Measurements from ENCODE around the gene TOMM40L.

The TOMM40L gene

DNA sequence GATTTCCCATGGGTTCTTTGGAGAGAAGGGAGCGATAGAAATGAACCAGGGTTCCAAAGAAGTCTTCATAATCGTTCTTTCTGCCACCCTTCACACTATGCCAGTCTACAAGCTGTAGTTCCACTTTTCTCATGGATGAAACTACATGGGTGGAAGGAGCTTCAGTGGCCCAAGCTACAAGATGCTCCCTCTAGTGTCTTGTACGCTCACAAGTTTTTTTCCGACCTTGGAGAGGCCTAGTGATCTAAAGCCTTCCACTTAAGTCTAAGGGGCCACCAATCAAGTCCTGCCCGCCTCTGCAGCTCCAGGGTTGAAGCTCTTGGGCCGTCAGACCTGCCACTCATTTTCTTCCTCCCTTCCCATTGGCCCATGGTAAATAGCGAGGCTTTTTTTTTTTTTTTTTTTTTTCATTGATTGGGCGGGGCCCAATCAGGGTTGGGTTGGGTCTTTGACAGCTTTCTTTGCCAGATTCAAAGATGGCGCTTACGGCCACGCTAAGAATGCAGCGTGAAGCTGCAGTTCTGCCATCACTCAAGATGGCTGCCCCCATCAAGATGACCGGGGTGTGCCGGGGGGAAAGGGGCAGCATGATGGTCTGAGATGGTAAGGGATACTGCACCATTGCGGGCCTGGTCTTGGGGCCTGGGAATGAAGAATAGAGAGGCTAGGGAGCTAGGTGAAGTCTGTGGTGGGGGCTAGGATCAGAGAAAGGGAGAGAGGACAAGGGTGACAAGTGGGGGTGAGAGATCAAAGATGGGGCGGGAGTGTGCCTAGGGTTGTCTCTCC is at the start of gene TOMM40L:
TOMM40L (plus strand) TSS at position 527 of the 786 bp plus-strand sequence. CDS start 430 bp downstream, outside the sequence.
- DNase-seq: peak; percentile 31 to 96 (median 87)

DNA sequence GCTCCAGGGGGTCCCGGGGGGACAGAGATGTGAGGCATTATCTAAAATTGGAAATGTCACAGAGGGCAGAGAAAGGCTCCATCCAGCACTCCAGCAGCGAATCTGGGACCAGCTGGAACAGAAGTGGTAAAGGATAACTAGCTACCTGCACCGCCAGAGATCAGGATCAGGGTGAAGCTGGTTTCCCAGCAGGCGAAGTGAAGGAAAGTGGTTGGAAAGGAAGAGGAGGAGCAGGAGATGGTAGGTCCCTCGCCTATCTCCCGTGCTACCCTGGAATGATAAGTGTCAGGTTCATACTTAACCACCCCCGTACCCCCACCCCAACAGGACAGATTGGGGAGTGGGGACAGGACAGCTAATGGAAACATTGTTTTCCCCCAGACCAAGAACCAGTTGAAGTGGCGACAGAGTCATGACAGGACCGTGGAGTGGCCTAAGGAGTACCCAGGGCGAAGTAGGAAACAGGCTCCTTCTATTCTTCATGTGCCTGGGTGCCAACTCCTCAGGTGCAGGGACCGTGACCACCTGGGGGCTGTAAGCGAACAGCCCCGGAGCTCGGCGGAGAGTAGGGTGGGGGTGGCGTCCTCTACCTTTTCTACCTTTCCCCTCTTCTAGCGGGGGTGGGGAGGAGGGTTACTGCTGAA is 49.3 kb upstream of the TOMM40L start:
- peak in 1 of 58 donors; percentile 44 for DNase-seq

DNA sequence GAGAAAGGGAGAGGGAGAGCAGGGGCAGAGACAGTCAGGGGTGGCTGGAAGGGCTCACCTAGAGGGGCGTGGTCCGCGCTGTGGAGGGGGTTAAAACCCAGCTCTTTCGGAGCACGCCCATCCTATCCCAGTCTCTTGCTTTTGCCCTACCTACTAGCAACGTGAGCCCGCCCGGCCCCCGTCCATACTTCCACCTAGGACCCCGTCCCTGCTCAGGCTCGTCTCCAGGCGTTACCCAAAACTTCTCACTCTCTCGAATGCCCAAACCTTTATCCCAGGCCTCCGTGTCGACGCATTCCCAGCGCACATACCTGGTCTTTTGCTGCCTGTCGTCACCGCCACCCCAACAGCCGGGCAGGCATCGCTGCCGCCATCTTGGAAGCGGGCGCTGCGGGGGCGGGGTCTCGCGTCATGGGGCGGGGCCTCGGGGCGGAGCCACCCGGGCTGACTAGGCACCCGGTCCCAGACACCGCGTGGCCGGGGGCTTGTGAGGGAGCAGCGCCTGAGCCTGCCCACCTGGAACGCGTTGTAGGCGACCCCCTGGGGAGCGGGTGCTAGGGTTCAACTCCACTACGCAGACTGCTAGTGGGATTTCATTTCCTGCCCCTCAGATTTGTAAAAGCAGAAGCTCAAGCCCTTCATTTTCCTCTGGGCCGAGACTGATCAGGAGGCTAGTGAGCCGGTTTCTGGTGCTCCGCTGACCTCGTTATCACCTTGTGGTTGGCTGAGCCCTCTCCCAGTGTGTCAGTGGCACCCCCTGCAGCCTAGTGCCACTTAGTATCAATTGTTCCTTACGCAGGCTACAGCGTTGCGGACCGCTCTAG is 48.5 kb upstream of the TOMM40L start, which contains the start of gene B4GALT3:
B4GALT3 (minus strand) TSS at position 396 of the 824 bp plus-strand sequence. CDS start 1,447 bp downstream, outside the sequence.
- DNase-seq: peak in 57 of 58 donors; percentile 65 to 93 (median 84)

DNA sequence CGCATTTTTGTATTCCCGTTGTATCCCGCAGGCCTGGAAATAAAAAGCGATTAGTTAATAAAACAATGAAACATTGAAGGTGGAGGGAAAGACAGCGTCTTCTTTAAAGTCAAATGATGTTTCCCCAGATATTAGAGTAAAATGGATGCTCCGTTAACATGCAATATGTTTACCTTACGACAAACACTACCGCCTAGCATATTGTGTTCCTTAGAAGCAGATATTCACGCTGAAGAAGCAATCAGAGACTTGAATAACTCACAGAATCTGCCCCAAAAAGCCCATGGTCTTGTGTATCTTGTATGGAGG is 48.0 kb upstream of the TOMM40L start:
- DNase-seq: no peak

DNA sequence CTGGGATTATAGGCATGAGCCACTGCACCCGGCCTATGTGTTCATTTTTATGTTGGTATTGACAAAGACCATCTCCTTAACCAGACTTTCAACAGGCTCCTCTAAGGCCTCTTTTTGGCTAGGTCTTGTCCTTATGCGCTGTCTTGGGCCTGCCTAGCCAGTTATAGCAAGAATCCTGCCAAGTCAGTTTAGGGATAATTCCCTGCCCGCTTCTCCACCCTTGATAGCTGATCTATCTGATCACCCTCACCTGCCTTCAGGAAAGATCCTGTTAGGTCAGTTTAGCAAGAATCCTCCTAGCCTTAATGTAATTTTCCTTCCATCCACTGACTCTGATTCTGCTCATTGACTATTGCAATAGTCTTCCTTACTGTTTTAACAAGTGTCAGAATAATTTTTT is 46.2 kb upstream of the TOMM40L start:
- no peak for DNase-seq

DNA sequence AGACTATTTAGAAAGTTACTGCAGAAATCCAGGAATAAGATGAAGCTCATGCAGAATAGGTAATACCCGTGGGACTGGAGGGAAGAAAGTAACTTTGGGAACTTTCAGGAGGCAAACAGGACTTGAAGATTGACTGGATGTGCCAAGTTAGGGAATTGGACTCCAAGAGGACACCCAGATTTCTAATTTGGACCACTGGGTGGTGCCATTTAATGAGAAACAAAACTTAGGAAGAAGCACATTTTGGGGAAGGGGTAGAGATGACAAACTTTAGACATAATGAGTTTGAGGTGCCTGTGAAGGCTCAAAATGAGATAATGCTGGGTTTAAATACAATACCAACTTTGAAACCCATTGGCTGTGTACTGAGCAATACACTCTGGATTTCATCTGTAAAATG is 45.2 kb upstream of the TOMM40L start:
- DNase-seq: no peak

DNA sequence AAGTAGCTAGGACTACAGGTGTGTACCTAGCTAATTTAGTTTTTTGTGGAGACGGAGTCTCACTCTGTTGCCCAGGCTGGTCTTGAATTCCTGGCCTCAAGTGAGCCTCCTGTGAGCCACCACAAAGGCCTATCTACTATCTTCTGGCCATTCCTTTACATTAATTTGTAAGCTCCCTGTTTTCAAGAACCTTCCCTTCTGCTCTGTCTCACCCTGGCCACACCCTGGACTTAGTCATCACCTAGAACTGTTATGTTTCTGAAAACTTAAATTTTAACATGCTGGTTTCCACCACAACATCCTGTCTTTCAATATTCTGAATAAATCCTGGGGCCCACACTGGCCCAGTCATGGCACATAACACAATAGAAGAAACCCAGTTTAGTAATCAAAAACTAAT is 43.6 kb upstream of the TOMM40L start:
- DNase-seq: no peak

DNA sequence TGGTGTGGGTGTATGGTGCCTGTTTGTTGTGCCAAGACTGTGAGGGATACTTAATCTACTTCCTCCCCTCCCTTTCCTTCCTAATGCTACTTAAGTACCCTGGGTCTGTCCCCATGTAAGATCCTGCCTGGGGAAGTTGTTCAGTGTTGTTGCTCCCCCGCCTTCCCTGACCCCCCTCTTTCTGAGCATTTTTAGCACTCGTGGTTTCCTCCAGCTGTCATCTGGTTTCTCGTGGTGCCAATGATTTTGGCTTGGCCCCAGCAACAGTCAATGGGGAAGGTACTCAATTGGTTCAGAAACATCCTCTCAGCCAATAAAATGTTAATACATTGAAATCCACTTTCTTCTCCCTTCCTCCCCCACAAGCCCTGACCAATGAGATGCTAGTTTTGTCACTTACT is 40.6 kb upstream of the TOMM40L start:
- DNase-seq: peak in 53 of 58 donors; percentile 5 to 83 (median 57)

DNA sequence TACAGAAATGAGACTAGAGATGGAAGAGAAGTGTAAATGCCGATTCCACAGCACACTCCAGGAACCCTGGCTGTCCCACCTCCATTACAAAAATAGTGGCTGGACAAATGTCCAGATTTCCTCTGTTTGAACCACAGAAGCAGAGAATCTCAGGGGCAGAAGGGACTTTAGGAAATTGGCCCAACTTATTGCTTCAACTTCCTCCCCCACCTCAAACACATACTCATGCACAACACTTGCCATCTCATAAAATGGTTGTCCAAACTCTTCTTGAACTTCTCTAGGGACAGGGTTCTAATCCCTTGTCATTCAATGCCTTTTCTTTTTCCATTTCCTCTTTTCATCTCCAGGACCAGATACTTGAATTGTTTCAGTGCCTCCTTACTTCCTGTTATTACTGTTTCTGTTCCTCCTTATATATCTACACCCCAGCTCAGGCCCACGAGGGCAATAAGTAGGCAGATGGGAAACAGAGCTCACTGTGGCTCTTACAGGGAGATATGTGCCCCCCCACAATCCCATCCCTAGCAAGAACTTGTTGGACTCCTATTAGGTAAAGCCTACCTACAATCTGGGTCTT is 40.0 kb upstream of the TOMM40L start:
- DNase-seq: peak in 1 of 58 donors; percentile 40

DNA sequence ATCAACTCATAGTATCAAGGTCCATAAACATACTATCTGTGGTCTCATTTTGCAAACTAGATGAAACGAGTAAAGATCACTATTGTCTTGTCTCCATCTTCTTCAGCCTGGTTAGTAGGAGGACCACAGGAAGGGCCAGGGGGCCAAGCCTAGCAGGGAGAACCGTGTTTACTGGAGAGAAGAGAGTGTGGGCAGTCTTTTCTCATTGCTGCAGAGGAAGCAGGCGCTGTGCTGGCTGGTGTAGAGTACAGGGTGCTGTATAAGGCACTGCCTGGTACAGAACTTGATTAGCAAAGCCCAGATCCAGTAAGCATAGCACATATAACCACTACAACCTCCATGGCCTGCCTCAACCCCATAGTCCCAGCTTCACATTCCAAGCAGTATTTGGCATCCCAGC is 38.5 kb upstream of the TOMM40L start:
- DNase-seq: peak in 1 of 58 donors; percentile 25

DNA sequence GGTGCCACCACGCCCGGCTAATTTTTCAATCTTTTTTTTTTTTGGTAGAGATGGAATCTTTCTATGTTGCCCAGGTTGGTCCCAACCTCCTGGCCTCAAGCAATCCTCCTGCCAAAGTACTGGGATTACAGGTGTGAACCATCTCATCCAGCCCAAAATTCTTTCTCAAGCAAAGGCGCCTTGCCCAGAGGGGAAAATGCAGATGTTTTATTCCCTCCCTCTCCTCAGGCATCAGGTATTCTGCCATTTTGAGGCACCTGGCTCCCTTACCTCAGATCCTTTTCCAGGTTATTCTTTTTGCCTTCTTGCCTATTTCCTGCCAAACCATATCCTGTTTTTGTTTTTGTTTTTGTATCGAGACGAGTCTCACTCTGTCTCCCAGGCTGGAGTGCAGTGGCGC is 37.5 kb upstream of the TOMM40L start:
- DNase-seq: no peak

DNA sequence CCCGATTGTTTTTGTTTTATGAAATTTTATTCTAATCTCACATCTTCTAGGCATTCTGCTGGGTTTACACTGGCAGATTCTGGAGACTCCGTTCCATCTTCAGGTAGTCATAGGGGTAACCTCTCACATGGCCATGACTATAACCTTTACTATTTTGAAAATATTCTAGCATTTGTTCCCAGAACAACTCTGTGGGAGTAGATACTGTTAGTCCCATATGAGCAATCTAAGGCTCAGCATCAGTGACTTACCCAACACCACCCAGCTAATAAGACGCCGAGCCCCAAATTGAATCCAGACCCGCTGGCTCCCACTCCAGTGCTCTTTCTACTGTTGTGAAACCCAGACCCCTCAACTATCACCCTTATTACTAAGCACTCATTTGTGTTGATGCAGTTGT is 36.8 kb upstream of the TOMM40L start:
- DNase-seq: no peak

DNA sequence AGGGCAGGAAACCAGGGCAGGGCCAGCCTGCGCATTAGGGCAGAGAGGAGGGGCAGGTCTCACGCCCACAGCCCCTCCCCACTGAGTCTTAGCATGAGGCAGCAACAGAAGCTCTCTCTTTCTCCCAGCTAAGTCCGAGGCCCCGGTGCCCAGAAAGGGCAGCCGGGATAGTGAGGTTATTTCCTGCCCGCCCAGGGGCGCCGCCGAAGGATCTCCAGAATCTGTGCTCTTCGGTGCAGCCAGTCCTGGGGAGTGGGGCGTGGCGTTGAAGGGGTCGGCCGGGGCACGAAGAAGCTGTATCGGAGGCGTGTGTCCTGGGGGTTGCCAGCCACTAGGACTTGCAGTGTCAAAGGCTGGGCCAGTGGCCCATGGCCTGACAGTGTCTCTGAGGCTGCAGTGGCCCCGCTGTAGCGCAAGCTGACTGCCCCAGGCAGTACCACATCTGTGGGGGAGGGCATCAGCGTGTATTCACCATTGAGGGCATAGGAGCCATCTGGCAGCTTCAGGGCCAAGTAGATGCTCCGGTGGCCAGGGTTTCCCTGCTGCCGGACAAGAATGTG is 34.8 kb upstream of the TOMM40L start:
- peak in 22 of 58 donors; percentile 16 to 69 (median 32) for DNase-seq

DNA sequence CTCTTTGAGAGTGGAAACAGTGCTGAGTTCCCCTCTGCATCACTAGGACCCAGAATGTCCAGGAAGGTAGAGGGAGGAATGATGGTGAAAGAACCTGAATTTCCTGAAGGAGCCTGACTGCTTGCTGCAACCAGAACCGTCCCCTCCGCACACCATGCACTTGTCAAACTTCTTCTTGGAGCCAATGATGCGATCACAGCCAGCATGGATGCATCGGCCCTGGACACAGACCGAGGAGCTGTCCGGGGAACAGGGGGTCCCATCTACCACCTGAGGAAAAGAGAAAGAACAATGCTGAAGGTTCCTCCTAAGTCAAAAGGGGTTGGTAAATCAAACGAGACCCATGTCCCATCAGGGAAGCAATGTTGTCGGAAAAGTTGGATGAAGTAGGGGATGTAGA is 33.9 kb upstream of the TOMM40L start:
- no peak for DNase-seq

DNA sequence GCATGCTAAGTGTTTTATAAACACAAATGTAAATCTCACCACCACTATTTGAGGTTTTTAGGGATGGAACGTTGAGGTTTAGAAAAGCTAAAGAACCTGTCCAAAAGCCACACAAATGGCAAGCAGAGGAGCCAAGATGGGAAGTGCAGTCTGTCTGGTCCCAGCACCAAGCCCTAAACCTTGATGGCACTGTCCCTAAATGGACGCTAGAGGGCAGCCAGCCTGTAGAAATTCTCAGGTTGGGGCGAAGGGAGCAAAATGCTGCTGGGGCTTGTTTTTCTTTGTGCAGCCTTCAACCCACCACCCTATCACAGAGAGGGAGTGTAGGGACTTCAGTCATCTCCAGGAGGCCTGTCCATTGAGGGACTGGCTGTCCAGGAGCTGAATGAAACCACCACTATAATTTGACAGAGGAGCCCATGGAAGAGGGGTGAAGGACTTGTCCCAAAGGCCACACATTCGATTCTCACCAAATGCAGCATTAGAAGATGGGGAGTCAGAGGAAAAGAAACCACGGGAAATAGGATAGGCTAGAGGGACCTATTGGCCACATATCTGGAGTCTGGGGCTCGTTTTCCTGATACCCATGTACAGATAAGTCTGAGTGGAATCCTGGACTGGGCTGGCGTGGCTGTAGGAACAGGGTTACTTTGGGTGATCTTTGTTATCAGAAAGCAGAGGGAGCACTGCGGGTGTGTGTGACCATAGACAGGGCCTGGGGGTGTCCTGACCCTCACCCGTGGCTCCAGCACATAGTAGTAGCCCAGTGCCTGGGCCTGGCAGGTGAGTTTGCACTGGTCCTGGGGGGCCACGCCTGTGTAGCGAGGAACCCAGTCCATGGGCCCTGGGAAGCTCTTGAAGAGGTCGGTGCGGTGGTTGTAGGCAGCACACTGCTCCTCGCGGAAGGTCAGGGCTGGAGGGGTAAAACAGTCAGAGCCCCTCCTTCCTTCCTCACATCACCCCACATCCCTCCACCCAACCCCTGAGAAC is 33.1 kb upstream of the TOMM40L start:
- DNase-seq: peak in 47 of 58 donors; percentile 13 to 81 (median 44)

DNA sequence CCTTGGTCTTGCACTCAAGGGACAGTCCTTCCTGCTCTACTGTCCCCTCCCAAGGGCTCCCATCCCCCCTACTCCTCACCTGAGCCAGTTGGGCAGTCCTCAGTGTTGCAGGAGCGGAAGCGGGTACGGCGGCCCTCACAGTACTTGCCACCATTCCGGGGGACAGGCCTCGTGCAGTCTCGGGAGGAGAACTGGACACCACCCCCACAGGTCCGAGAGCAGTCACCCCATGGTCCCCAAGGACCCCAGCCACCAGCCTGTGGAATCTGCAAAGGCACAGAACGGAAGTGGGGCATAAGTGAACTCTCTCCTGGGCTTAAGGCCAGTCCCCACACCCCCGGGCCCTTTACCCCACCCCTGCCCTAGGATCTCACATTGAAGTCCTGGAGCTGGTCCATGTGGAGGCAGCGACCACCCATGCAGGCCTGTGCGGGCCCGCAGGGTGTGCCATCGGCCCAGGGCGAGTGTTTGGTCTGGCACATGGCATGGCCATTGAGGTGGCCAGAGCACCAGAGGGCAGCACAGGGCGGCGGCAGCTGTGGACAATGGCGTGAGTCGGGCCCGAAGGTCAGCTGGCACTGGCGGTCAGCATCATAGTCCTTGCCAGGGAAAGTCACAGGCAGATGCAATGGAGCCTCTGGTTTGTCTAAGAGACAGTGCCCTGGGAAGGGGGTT is 32.2 kb upstream of the TOMM40L start:
- peak in 50 of 58 donors; percentile 16 to 89 (median 70) for DNase-seq

DNA sequence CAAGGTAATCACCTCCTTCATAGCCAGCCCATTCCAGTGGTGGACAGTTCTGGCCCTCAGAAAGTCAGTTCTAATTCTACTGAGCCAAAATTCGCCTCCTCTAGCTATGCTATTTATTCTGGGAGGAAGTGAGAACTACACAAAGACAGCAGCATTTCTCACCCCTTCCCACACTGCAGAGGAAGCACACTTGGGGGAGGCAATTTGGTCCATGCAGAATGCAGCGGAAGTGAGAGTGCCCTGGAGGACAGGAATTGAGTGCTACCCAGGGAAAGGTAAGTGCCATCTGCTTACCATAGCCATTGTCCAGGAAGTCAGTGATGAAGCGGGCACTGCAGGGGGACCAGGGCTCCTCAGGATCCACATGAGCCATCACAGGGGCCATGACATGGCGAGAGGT is 30.7 kb upstream of the TOMM40L start:
- DNase-seq: peak in 22 of 58 donors; percentile 9 to 50 (median 30)

DNA sequence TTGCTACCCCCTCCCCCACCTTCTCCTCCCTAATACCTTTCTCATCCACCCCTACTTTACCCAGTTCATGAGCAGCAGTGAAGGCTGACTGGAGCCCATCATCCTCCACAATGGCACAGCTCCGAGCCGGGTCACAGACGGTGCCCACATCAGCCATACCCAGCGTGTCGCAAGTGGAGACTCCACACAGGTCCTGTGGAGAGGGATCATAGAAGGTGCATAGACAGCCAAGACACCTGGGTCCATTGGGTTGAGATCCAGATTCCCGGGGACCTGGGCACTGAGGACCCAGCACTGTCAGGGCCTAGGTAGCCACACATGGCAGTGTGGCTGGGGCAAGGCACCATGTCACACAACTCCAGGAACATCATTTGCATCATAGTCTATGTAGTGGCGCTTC is 29.7 kb upstream of the TOMM40L start:
- DNase-seq: no peak
